ENCODE measurements around the gene NGLY1.

The NGLY1 gene

DNA sequence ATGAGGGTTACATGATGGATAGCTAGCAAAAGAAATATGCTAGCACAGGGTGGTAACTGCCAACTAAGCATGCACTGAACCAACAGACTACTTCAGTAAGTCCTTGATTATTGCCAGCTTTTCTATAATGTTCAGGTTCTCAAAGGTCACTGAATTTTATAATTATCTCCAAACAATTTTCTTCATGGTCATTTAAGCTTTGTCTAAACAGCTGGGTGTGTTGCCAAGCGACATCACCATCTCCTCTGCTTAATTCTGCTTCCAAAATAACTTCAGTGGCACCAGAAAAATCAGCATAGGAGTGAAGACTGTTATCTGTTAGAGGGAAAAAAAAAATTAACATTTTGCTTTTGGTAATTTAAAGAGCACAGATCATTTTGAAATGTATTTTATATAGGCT, 63.9 kb downstream of the NGLY1 start:
- no peak overlapping the region for H3K4me3 ChIP-seq (ENCODE audit: severe bottlenecking)
- H3K4me1 ChIP-seq (ENCODE audit: insufficient read depth, poor library complexity, severe bottlenecking): no peaks in the 10 kb centered on the region
- H3K9me3 ChIP-seq (ENCODE audit: severe bottlenecking): no peaks in the 10 kb centered on the region
- no peak overlapping the region for H3K27ac ChIP-seq (ENCODE audit: poor library complexity, severe bottlenecking)
- DNase-seq (ENCODE audit: low spot score) (no peak), ATAC-seq (ENCODE audit: low read depth) (no peak)
- H3K36me3 ChIP-seq (ENCODE audit: low read depth): peaks cover 4% of the 10 kb centered on the region; the same call in 1 of the 2 replicates
- TF ChIP-seq, protein P1, sequence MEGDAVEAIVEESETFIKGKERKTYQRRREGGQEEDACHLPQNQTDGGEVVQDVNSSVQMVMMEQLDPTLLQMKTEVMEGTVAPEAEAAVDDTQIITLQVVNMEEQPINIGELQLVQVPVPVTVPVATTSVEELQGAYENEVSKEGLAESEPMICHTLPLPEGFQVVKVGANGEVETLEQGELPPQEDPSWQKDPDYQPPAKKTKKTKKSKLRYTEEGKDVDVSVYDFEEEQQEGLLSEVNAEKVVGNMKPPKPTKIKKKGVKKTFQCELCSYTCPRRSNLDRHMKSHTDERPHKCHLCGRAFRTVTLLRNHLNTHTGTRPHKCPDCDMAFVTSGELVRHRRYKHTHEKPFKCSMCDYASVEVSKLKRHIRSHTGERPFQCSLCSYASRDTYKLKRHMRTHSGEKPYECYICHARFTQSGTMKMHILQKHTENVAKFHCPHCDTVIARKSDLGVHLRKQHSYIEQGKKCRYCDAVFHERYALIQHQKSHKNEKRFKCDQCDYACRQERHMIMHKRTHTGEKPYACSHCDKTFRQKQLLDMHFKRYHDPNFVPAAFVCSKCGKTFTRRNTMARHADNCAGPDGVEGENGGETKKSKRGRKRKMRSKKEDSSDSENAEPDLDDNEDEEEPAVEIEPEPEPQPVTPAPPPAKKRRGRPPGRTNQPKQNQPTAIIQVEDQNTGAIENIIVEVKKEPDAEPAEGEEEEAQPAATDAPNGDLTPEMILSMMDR (IDR thresholded peaks at IDR 0.05; ENCODE audit: poor library complexity, severe bottlenecking): no peak
- no peaks in the 10 kb centered on the region for H3K27me3 ChIP-seq (ENCODE audit: insufficient read depth, poor library complexity, severe bottlenecking)

DNA sequence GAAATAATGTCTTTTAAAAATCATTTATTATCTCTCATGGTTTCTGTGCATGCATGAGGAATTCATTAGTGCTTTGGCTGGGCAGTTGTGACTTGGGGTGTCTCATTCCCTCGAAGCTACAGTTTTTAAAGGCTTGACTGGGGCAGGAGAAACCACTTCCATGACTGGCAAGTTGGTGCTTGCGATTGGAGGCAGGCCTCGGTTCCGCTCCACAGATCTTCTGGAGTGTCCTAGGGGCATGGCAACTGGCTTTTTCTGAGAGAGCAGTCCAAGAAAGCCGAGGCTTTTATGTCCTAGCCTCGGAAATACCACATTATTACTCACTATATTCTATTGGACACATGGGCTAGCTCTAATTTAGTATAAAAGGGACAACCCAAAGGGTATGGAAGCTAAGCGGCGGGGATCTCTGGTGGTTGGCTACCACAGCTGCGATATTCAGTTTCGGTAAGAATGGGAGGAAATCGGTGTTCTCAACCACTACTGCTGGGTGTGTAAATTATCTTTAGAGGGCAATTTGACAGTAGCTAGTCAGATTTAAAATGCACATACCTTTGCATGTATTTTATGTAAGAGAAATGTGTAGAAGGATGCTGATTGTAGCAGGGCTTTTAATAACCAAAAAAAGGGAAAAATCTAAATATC, 69.8 kb downstream of the NGLY1 start:
- Histone ChIP-seq H3K27me3 (ENCODE audit: insufficient read depth, poor library complexity, severe bottlenecking) (no peaks in the 10 kb centered on the region), H3K36me3 (ENCODE audit: low read depth) (no peaks in the 10 kb centered on the region), H3K27ac (ENCODE audit: poor library complexity, severe bottlenecking) (no peak overlapping the region), H3K4me1 (ENCODE audit: insufficient read depth, poor library complexity, severe bottlenecking) (peaks cover 6% of the 10 kb centered on the region), H3K9me3 (ENCODE audit: severe bottlenecking) (no peaks in the 10 kb centered on the region), H3K4me3 (ENCODE audit: severe bottlenecking) (no peak overlapping the region)
- DNase-seq (ENCODE audit: low spot score) (no peak), ATAC-seq (ENCODE audit: low read depth) (peak; percentile 66)
- TF ChIP-seq, protein P1 (IDR thresholded peaks at IDR 0.05; ENCODE audit: poor library complexity, severe bottlenecking): no peak

DNA sequence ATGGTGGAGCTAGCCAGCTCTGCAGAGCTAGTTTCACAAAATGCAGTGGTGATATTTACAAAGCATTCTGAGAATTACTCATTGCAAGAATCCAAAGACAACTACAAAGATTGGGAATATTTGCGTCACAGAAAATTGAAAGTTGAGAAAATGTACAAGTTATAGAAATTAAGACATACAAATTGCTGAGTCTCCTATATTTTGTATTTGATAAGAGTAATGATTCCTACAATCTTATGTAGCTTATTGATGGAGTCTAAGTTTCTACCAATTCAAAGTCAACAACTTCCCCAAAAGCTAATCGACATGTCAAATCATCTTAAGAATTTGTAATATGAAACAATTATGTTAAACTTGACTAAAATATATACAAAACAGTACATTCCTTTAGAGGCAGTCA, 72.2 kb downstream of the NGLY1 start:
- TF ChIP-seq, protein P1 (IDR thresholded peaks at IDR 0.05; ENCODE audit: poor library complexity, severe bottlenecking): no peak
- no peak overlapping the region for H3K4me3 ChIP-seq (ENCODE audit: severe bottlenecking)
- DNase-seq (ENCODE audit: low spot score) (no peak), ATAC-seq (ENCODE audit: low read depth) (no peak)
- no peaks in the 10 kb centered on the region for H3K9me3 ChIP-seq (ENCODE audit: severe bottlenecking)
- no peaks in the 10 kb centered on the region for H3K36me3 ChIP-seq (ENCODE audit: low read depth)
- H3K27ac ChIP-seq (ENCODE audit: poor library complexity, severe bottlenecking): no peak overlapping the region
- no peaks in the 10 kb centered on the region for H3K27me3 ChIP-seq (ENCODE audit: insufficient read depth, poor library complexity, severe bottlenecking)
- peaks cover 6% of the 10 kb centered on the region for H3K4me1 ChIP-seq (ENCODE audit: insufficient read depth, poor library complexity, severe bottlenecking)

DNA sequence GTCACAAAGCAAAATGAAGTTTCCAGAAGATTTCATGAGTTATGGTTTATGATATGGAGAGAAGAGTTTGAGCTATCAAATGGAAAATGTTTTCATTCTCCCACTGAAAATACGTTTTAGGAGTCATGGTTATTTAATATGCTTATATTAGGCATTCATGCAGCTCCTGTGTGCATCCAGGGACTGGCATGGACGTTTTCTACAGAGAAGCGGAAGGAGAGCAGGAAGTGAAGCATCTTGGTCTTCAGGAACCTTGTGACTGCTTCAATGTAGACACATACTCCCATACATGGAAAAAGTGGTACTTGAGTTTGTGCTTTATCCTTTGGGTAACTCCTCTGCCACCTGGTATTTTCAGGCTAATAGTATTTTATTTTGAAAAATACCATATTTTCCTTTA, 75.2 kb downstream of the NGLY1 start:
- ATAC-seq (ENCODE audit: low read depth): no peak
- no peaks in the 10 kb centered on the region for H3K36me3 ChIP-seq (ENCODE audit: low read depth)
- H3K4me1 ChIP-seq (ENCODE audit: insufficient read depth, poor library complexity, severe bottlenecking): peaks cover under 1% of the 10 kb centered on the region
- no peak for DNase-seq (ENCODE audit: low spot score)
- no peak overlapping the region for H3K4me3 ChIP-seq (ENCODE audit: severe bottlenecking)
- no peak overlapping the region for H3K27ac ChIP-seq (ENCODE audit: poor library complexity, severe bottlenecking)
- no peaks in the 10 kb centered on the region for H3K9me3 ChIP-seq (ENCODE audit: severe bottlenecking)
- no peaks in the 10 kb centered on the region for H3K27me3 ChIP-seq (ENCODE audit: insufficient read depth, poor library complexity, severe bottlenecking)
- TF ChIP-seq, protein P1 (IDR thresholded peaks at IDR 0.05; ENCODE audit: poor library complexity, severe bottlenecking): no peak

DNA sequence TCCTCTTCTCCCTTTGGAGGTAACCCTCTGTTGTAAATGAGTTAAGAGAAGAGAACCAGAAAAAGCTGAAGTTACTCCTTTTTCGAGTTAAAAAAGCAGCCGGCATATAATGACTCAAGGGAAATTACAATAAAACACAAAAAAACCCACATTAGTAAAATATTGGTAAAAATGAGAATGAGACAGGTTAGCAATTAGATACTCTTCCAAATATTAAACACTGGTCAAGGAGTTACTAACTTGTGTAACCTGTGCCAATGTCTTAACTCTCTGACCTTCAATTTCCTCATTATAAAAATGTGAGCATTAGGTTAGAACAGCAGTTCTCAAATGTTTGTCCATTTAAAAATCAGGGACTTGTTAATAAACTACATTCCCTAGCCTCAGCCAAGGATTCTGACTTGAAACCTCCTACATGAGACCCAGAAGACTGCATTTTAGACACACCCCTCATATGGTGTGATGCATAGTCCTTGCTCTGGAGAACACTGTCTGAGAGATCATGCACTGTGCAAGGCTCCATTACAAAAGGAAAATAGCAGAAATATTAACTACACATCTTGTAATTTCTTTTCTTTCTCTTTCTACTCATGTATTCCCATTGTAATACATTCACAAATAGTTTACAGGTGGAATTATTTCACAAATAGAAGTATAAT, 75.8 kb downstream of the NGLY1 start:
- Histone ChIP-seq H3K27me3 (ENCODE audit: insufficient read depth, poor library complexity, severe bottlenecking) (no peaks in the 10 kb centered on the region), H3K4me3 (ENCODE audit: severe bottlenecking) (no peak overlapping the region), H3K36me3 (ENCODE audit: low read depth) (no peaks in the 10 kb centered on the region), H3K9me3 (ENCODE audit: severe bottlenecking) (no peaks in the 10 kb centered on the region), H3K4me1 (ENCODE audit: insufficient read depth, poor library complexity, severe bottlenecking) (no peaks in the 10 kb centered on the region), H3K27ac (ENCODE audit: poor library complexity, severe bottlenecking) (no peak overlapping the region)
- DNase-seq (ENCODE audit: low spot score) (no peak), ATAC-seq (ENCODE audit: low read depth) (no peak)
- TF ChIP-seq, protein P1 (IDR thresholded peaks at IDR 0.05; ENCODE audit: poor library complexity, severe bottlenecking): no peak
